A549 treated with dexamethasone at 1 μM for 4 hours (cell line): ENCODE data around the gene BDKRB1. TPM values are rescaled to one million over a fixed set of nuclear protein-coding genes. Genes with fewer than 3 reads are reported as not detected.

ENCODE experiments used
- total RNA-seq: library from RNA; stranded (reverse); fragments of 200-300 nt; extraction: Qiagen RNA extraction; gene quantifications from 5 replicates; pipeline ENCODE4 v1.2.3, GENCODE V29; 2022

Gene BDKRB1
- 0.38 to 0.66 TPM (median 0.44 TPM) in 5 replicates for total RNA-seq

DNA sequence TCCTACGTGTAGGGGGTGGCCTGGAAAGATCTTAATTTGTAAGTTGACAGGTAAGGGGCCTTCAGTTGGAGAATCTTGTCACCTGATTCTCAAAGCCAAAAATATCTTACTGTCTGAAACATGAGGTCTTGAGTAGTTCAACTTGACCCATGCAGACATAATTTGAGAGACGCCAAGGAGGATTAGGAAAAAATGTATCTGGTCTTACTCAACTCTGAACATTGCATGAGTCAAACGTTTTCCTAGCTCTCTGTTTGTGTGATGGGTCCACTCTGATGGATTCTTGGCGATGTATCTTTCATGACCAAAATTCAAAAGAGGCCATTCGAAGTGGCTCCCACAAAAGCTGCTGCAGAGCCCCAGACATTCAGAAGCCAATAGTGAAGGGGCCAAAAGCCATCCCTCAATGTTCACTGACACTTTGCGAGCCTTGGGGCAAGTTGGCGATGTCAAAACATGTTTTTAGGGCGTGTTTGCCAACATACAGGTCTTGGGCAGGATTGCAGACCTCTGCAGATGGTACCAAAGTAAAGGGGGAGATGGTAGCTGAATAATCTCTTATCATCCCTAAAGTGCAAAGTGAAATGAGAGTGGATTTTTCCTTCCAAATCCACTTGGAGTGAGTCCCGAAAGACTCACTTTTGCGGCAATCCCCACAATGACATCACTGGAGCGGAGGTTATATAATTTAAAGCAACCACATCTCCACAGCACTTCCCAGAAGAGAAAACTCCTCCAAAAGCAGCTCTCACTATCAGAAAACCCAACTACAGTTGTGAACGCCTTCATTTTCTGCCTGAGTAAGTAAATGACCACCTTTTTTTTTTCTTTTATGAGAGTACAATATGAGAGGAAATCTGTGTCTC is at the start of gene BDKRB1:
TSS of gene BDKRB1 (plus strand) at position 710 of the 866 bp plus-strand sequence. CDS start 7,473 bp downstream, outside the sequence.

Other genes starting within 250 kb of the BDKRB1 start
- gene C14orf132, start 216.8 kb upstream of the BDKRB1 start, total RNA-seq = 5.0 to 9.9 TPM (median 7.8 TPM) in 5 replicates
- 0.91 to 1.3 TPM (median 1.1 TPM) in 5 replicates for gene BDKRB2, start 51.4 kb upstream of the BDKRB1 start, total RNA-seq
- 6.7 to 9.0 TPM (median 8.5 TPM) in 5 replicates for gene ATG2B, start 107.1 kb downstream of the BDKRB1 start, total RNA-seq
- 15.7 to 22.0 TPM (median 19.7 TPM) in 5 replicates for gene GSKIP, start 107.3 kb downstream of the BDKRB1 start, total RNA-seq
- 2.2 to 3.1 TPM (median 2.8 TPM) in 5 replicates for gene AK7, start 135.9 kb downstream of the BDKRB1 start, total RNA-seq
- 73.4 to 102 TPM (median 91.6 TPM) in 5 replicates for gene PAPOLA, start 246.2 kb downstream of the BDKRB1 start, total RNA-seq